ENCODE results near the gene ANKRD6.

ANKRD6 gene

DNA sequence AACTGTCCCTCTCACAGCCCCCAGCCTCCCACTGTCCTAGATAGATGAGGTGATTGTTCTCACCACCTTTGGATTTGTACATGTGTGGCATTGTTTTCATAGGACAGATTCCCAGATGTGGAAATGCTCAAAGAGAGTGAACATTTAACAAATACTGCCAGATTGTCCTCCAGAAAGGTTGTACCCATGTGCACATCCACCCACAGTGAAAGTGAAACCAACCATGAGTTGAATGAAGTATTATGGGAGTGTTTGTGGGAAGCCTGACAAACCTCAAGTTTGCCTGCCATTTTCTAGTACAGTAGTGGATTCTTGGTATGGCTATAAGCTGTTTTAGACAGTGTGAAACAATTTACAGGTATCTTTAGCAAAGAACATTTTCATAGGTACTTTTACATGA lies 42.7 kb downstream of the ANKRD6 start:
- Mint-ChIP-seq H3K27ac (no peak overlapping the region), H3K4me1 (peaks cover 11% of the 10 kb centered on the region), H3K27me3 (no peaks in the 10 kb centered on the region), H3K9me3 (no peaks in the 10 kb centered on the region), H3K4me3 (no peak overlapping the region), H3K36me3 (no peaks in the 10 kb centered on the region)
- ATAC-seq: no peak

DNA sequence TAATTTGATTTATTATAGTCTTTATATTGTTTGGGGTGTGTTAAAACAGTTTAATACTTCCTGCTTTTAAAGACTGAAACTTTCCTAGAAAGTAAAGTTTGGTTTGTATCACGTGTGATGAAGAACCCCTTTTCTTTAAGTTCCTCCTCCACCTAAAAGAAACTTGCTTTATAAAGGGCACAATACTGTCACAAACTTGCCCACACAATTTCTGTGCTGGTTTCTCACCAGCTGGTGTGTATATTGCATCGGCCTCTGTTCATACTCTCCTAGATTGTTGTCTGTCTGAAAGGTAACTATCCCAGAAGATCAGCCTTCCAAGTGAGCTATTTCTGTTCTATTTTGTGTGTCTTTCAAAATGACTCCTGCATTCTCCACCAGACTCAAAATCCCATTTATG lies 46.9 kb downstream of the ANKRD6 start:
- H3K27me3 Mint-ChIP-seq: no peaks in the 10 kb centered on the region
- no peaks in the 10 kb centered on the region for H3K36me3 Mint-ChIP-seq
- peaks cover 28% of the 10 kb centered on the region for H3K4me1 Mint-ChIP-seq
- peak; percentile 75 for ATAC-seq
- no peak overlapping the region for H3K27ac Mint-ChIP-seq
- H3K9me3 Mint-ChIP-seq: no peaks in the 10 kb centered on the region
- H3K4me3 Mint-ChIP-seq: no peak overlapping the region

DNA sequence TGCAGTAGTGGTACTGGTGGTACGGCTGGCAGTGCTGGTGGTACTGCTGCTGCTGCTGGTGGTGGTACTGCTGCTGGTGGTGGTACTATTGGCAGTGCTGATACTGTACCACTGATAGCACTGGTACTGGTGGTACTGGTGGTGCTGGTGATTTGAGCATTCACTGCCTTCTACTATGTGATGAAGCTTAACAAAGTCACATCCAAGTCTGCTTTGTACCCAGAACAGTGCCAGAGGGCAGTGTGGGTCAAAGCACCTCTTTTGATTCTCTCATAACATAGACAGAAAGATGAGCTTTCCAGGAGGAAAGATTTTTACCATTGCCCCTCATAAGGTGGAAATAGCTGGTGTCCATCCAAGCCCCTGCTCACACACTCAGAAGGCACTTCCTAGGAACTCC lies 48.7 kb downstream of the ANKRD6 start:
- Mint-ChIP-seq H3K9me3 (no peaks in the 10 kb centered on the region), H3K4me1 (peaks cover 21% of the 10 kb centered on the region), H3K36me3 (no peaks in the 10 kb centered on the region), H3K27ac (no peak overlapping the region), H3K4me3 (no peak overlapping the region), H3K27me3 (no peaks in the 10 kb centered on the region)
- ATAC-seq: no peak

GRCh38 chr6:89482126-89482525 lies 49.2 kb downstream of the ANKRD6 start:
- H3K9me3 Mint-ChIP-seq: no peaks in the 10 kb centered on the region
- H3K27ac Mint-ChIP-seq: no peak overlapping the region
- peaks cover 21% of the 10 kb centered on the region for H3K4me1 Mint-ChIP-seq

DNA sequence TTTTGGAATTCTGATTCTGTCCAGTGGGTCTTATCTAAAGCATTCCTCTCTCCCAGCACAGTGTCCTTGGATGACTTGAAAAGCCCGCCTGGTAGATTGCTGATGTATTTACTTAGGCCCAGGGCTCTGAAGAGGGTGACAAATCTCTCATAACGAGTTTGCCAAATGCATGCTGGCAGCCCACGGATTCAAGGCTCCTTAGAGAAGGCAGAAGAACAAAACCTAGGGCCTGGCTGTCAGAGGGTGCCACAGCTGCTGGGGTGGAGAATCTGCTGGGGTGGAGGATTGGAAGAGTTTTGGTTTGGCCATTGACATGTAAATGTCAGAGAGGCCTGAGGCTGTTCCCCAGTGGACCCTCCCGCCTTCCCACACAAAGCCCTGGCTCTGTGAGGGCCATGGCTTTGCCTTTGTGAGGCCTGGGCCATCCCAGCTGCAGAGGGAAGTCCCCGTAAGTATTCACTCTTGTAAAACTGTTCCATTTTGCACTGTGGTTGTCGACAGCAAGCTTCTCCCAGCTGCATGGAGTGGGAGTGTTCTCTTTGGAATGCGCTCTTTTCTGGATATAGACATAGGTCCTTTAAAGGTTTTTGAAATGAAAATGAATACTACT lies 50.3 kb downstream of the ANKRD6 start:
- no peak overlapping the region for H3K4me3 Mint-ChIP-seq
- ATAC-seq: no peak
- H3K27me3 Mint-ChIP-seq: no peaks in the 10 kb centered on the region
- peak overlapping the region; percentile 14 for H3K27ac Mint-ChIP-seq
- no peaks in the 10 kb centered on the region for H3K9me3 Mint-ChIP-seq
- peaks cover 21% of the 10 kb centered on the region for H3K4me1 Mint-ChIP-seq
- no peaks in the 10 kb centered on the region for H3K36me3 Mint-ChIP-seq

More at GRCh38 chr6:89482126-89482525, 49.2 kb downstream of the ANKRD6 start:
- no peaks in the 10 kb centered on the region for H3K27me3 Mint-ChIP-seq
- no peaks in the 10 kb centered on the region for H3K36me3 Mint-ChIP-seq
- no peak overlapping the region for H3K4me3 Mint-ChIP-seq
- ATAC-seq: no peak

DNA sequence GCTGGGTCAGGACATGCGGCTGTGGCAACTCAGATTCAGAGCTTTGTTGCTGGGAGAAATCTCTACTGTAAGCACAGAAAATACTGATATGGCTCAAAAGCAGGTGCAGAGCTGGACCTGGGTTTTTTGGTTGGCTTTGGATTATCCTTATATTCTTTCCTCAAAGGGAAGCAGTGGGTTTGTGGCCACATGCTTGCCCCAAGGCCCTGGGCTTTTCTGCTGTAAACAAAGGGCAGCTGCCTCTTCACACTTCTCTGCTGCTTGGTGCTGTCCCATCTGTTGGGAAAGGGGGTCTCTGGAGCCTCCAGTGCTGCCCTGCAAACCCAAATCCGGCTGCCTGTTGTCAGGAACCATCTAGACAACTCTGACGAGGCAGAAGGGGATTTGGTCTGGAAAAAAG lies 52.4 kb downstream of the ANKRD6 start:
- no peak overlapping the region for H3K27ac Mint-ChIP-seq
- H3K4me3 Mint-ChIP-seq: no peak overlapping the region
- H3K9me3 Mint-ChIP-seq: no peaks in the 10 kb centered on the region
- H3K4me1 Mint-ChIP-seq: peaks cover 17% of the 10 kb centered on the region
- no peaks in the 10 kb centered on the region for H3K27me3 Mint-ChIP-seq
- ATAC-seq: no peak
- no peaks in the 10 kb centered on the region for H3K36me3 Mint-ChIP-seq

- no peak for ATAC-seq
- Mint-ChIP-seq H3K9me3 (no peaks in the 10 kb centered on the region), H3K36me3 (no peaks in the 10 kb centered on the region), H3K4me1 (peaks cover 12% of the 10 kb centered on the region), H3K27ac (no peak overlapping the region), H3K4me3 (no peak overlapping the region), H3K27me3 (no peaks in the 10 kb centered on the region)
Measured at GRCh38 chr6:89487864-89488263, 54.9 kb downstream of the ANKRD6 start.

GRCh38 chr6:89488438-89488837 lies 55.5 kb downstream of the ANKRD6 start:
- Mint-ChIP-seq H3K27ac (no peak overlapping the region), H3K4me3 (no peak overlapping the region), H3K27me3 (no peaks in the 10 kb centered on the region), H3K9me3 (no peaks in the 10 kb centered on the region), H3K4me1 (peaks cover 7% of the 10 kb centered on the region), H3K36me3 (no peaks in the 10 kb centered on the region)
- ATAC-seq: no peak

DNA sequence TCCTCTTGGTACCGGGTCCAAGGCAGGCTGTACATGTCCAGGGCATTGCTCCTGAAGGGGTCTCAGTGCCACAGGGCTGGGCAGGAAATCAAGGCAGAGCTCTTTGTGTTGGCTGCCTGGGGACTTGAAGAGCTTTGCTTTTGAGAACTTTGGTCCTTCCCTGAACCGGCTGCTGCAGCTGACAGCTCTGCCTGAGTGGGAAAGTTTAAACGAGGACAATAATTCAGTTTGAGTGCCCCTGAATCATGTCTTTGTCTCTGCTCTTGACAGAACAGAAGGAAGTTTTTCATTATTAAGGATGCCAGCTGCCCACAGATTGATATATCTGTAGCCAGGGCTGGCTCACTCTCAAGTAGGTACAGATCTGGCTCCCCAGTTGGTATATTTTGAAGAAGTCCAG lies 56.1 kb downstream of the ANKRD6 start:
- Mint-ChIP-seq H3K4me1 (peaks cover 4% of the 10 kb centered on the region), H3K27me3 (no peaks in the 10 kb centered on the region), H3K36me3 (no peaks in the 10 kb centered on the region), H3K4me3 (no peak overlapping the region), H3K9me3 (no peaks in the 10 kb centered on the region), H3K27ac (no peak overlapping the region)
- ATAC-seq: no peak

DNA sequence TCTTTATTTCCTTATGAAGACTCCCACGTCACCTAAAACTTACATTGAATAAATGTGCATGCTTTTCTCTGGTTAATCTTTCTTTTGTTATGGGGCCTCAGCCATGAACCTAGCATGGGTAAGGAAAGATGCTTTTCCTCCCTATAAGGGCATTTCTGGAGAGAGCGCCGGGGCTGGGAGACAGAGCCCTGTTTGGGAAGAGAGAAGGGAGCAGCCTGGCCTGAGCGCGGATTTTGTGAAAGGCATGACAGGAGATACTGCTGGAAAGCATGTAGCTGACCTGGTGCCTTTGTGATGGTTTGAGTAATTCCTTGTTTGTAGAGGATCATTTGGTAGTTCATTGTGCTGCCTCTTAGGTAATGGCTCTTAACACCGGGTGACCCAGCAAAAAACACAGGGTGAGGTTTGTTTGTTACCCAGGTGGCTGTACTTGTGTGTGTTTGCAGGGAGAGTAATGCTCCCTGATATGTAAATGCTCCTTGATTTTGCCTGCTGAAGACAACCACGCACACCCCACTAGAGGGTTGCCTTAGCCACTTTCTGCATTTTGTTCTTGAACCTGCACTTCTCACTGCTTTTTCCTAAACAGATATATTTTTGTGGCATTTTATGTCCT lies 59.2 kb downstream of the ANKRD6 start:
- ATAC-seq: no peak
- Mint-ChIP-seq H3K4me1 (peaks cover 6% of the 10 kb centered on the region), H3K27ac (no peak overlapping the region), H3K27me3 (no peaks in the 10 kb centered on the region), H3K4me3 (no peak overlapping the region), H3K9me3 (no peaks in the 10 kb centered on the region), H3K36me3 (no peaks in the 10 kb centered on the region)

DNA sequence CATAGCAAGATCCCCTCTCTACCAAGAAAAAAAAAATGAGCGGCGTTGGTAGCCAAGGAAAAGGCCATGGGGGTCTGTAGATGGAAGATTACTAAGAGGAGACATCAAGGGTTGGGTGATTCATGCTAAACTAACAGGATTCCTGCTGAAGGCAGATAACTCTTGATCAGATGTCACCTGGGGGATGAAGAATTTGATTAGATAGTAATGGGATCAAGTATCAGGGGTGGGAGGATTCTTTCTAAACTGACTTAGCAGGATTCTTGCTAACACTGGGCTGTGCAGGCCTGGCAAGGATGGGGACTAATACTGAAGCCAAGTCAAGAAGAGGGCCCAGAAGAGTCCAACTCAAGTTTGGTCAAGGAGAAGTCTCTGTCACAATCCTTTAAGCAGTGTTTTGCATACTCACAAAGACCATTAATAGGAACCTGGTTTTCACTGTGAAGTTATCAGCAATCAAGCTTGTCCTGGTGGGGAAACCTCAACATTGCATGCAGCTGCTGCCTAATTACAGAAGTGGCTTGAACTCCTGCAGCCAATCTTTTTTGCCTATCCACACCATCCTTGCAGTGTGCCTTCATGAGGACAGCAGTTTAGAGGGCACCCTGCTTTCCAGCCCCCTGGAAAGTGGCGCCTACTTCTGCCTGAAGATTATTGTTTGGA lies 61.3 kb downstream of the ANKRD6 start:
- H3K4me1 Mint-ChIP-seq: peaks cover 6% of the 10 kb centered on the region
- no peak overlapping the region for H3K4me3 Mint-ChIP-seq
- H3K27me3 Mint-ChIP-seq: no peaks in the 10 kb centered on the region
- no peak for ATAC-seq
- no peaks in the 10 kb centered on the region for H3K9me3 Mint-ChIP-seq
- H3K36me3 Mint-ChIP-seq: no peaks in the 10 kb centered on the region
- H3K27ac Mint-ChIP-seq: no peak overlapping the region

GRCh38 chr6:89495961-89496535 lies 63.1 kb downstream of the ANKRD6 start:
- H3K27me3 Mint-ChIP-seq: no peaks in the 10 kb centered on the region
- H3K36me3 Mint-ChIP-seq: no peaks in the 10 kb centered on the region
- H3K9me3 Mint-ChIP-seq: no peaks in the 10 kb centered on the region
- no peak for ATAC-seq
- H3K27ac Mint-ChIP-seq: no peak overlapping the region
- no peak overlapping the region for H3K4me3 Mint-ChIP-seq
- H3K4me1 Mint-ChIP-seq: peaks cover 6% of the 10 kb centered on the region

GRCh38 chr6:89500611-89501010 lies 67.7 kb downstream of the ANKRD6 start:
- Mint-ChIP-seq H3K36me3 (no peaks in the 10 kb centered on the region), H3K4me1 (no peaks in the 10 kb centered on the region), H3K27me3 (no peaks in the 10 kb centered on the region), H3K4me3 (no peak overlapping the region), H3K9me3 (no peaks in the 10 kb centered on the region), H3K27ac (no peak overlapping the region)
- no peak for ATAC-seq

- no peaks in the 10 kb centered on the region for H3K27me3 Mint-ChIP-seq
- no peak overlapping the region for H3K27ac Mint-ChIP-seq
- no peaks in the 10 kb centered on the region for H3K4me1 Mint-ChIP-seq
- ATAC-seq: no peak
- no peak overlapping the region for H3K4me3 Mint-ChIP-seq
- H3K36me3 Mint-ChIP-seq: no peaks in the 10 kb centered on the region
- H3K9me3 Mint-ChIP-seq: no peaks in the 10 kb centered on the region
Measured at GRCh38 chr6:89501222-89501621, 68.3 kb downstream of the ANKRD6 start.

DNA sequence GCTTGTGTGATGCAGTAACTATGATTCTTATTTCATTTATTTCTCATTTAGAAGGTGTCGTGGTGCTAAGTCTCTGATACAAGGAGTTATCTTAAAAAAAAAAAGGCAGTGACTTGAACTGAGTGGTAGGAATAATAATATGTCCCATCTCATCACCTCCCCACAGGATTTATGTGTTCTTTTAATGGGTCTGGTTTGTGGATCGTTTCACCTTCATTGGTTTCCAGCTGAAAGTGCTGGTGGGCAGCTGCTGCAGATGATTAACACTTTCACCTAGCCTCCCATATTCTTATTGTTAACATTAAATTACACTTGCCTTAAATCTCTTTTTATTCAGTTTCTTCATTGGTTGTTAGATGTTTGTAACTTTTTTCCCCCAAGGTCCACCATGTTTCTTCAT lies 68.8 kb downstream of the ANKRD6 start:
- no peaks in the 10 kb centered on the region for H3K27me3 Mint-ChIP-seq
- no peaks in the 10 kb centered on the region for H3K9me3 Mint-ChIP-seq
- H3K4me1 Mint-ChIP-seq: no peaks in the 10 kb centered on the region
- H3K36me3 Mint-ChIP-seq: no peaks in the 10 kb centered on the region
- no peak overlapping the region for H3K27ac Mint-ChIP-seq
- ATAC-seq: no peak
- no peak overlapping the region for H3K4me3 Mint-ChIP-seq

DNA sequence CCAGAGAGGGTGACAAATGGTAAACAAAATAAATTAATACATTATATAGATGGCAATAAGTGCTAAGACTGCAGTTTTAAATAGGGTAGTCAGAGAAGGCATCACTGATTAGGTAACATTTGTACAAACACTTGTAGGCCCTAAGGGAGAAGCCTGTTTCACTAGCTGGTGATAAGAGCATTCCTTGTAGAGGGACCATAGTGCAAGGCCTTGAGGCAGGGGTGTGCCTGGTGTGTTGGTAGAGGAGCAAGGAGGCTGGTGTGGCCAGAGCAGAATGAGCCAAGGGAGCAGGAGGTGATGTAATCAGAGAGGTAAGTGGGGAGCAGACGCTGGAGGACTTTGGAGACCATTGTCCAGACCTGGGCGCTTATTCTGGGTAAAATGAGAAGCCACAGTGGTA lies 70.7 kb downstream of the ANKRD6 start:
- Mint-ChIP-seq H3K27ac (no peak overlapping the region), H3K9me3 (no peaks in the 10 kb centered on the region), H3K36me3 (no peaks in the 10 kb centered on the region), H3K4me3 (no peak overlapping the region), H3K27me3 (no peaks in the 10 kb centered on the region), H3K4me1 (no peaks in the 10 kb centered on the region)
- no peak for ATAC-seq

Measured in stimulated activated memory B cell treated with anti-CD40 and anti-IgM and Interleukin-4, amounts not matched to agents 10 μg/mL and 1 μg/mL and 100 μg/mL, for 72 hours (primary cell).